Gastroesophageal sphincter (tissue), 4 donors: ENCODE results near the gene APOL3. TPM values are rescaled to one million over a fixed set of nuclear protein-coding genes. Genes with fewer than 3 reads are reported as not detected.
"Not testable (repeated sequence)": the region's sequence is repeated elsewhere in the genome, so short reads cannot be mapped to it uniquely, and the experiment has no call there.

Source experiments
- ATAC-seq: fragments of 150-250 bp; one replicate; pipeline ENCODE4 v1.9.1; 2016; ENCODE audit warnings: mild to moderate bottlenecking, moderate library complexity
- H3K27ac ChIP-seq, 4 donors: fragments of 200-600 bp; sonication (generic) in 3 of 4; 1 replicate in 3 of 4; 2 replicates in 1 of 4; pipeline ENCODE4 v1.5.1; 2016 to 2019
- H3K27me3 ChIP-seq: fragments of 200-600 bp; sonication (generic); one replicate; pipeline ENCODE4 v1.5.1; 2019
- H3K36me3 ChIP-seq, 2 donors: fragments of 200-600 bp; sonication (generic); one replicate each; pipeline ENCODE4 v1.5.1; 2019; ENCODE audit warnings: control low read depth in 1 of 2
- H3K4me1 ChIP-seq, 3 donors: fragments of 200-600 bp; sonication (generic); 1 replicate in 2 of 3; 2 replicates in 1 of 3; pipeline ENCODE4 v1.5.1; 2016 to 2019; ENCODE audit warnings: control low read depth in 2 of 3
- H3K4me3 ChIP-seq, 2 donors: fragments of 200-600 bp; sonication (generic); one replicate each; pipeline ENCODE4 v1.5.1; 2019; ENCODE audit warnings: mild to moderate bottlenecking in 1 of 2, moderate library complexity in 1 of 2
- H3K9me3 ChIP-seq, 3 donors: fragments of 200-600 bp; sonication (generic); one replicate each; pipeline ENCODE4 v1.5.1; 2017 to 2019; ENCODE audit warnings: control low read depth in 2 of 3
- CTCF ChIP-seq, 4 experiments: fragments of 200-600 bp in 2 of 4; fragments of 450-650 bp in 2 of 4; sonication (generic) in 1 of 4; IDR thresholded peaks; one replicate each; pipeline ENCODE4 v1.5.1; 2017 to 2019; ENCODE audit warnings: antibody characterized with exemption in 4 of 4, mild to moderate bottlenecking in 2 of 4, moderate library complexity in 2 of 4
- EP300 ChIP-seq: sonication (generic); formaldehyde crosslinking; IDR thresholded peaks from one replicate; pipeline ENCODE4 v1.6.1; 2017; ENCODE audit warnings: antibody characterized with exemption, mild to moderate bottlenecking
- POLR2A ChIP-seq, 2 donors: fragments of 450-650 bp; IDR thresholded peaks; one replicate each; pipeline ENCODE4 v1.6.1; 2017; ENCODE audit warnings: antibody characterized with exemption in 2 of 2, mild to moderate bottlenecking in 2 of 2, moderate library complexity in 1 of 2
- POLR2AphosphoS5 ChIP-seq: sonication (generic); formaldehyde crosslinking; IDR thresholded peaks from one replicate; pipeline ENCODE4 v1.6.1; 2017; ENCODE audit warnings: antibody characterized with exemption
- WGBS, 2 donors: methylation state at CpG; one replicate each; pipeline ENCODE4 v1.1.5; 2018; ENCODE audit warnings: low coverage in 1 of 2; 5-methylcytosine and 5-hydroxymethylcytosine counted together
- total RNA-seq, 4 donors: library from RNA; depleted of rRNA; stranded (reverse); fragments of >200 nt; gene quantifications; one replicate each; pipeline ENCODE4 v1.1.0, GENCODE V29; 2016

Gene APOL3
- total RNA-seq, 4 donors from 2014 or later = 35.5 to 80.5 (median 41.6) TPM

GRCh38 chr22:36104435-36104834 is 56.1 kb downstream of the APOL3 start:
- 59 to 70% methylated on average over 9 of the region's 9 CpGs for WGBS, 2 donors
- no peaks in the 10 kb centered on the region for H3K27me3 ChIP-seq
- H3K27ac ChIP-seq = no peak overlapping the region
- no peaks in the 10 kb centered on the region for H3K9me3 ChIP-seq
- no peaks in the 10 kb centered on the region for H3K36me3 ChIP-seq
- ATAC-seq = no peak
- H3K4me1 ChIP-seq = no peaks in the 10 kb centered on the region
- no peak overlapping the region for H3K4me3 ChIP-seq
- TF ChIP-seq POLR2A (IDR thresholded peaks at IDR 0.05) (no peak), EP300 (no peak), CTCF (IDR thresholded peaks at IDR 0.05) (no peak), POLR2AphosphoS5 (no peak)

- no peak for TF ChIP-seq POLR2AphosphoS5
- no peak for TF ChIP-seq CTCF (IDR thresholded peaks at IDR 0.05)
- no peak for TF ChIP-seq POLR2A (IDR thresholded peaks at IDR 0.05)
- no peak for TF ChIP-seq EP300
Observed at GRCh38 chr22:36103891-36104290, 56.7 kb downstream of the APOL3 start.

GRCh38 chr22:36102995-36103394 is 57.6 kb downstream of the APOL3 start:
- no peaks in the 10 kb centered on the region for H3K4me1 ChIP-seq
- TF ChIP-seq CTCF (IDR thresholded peaks at IDR 0.05) (no peak), POLR2AphosphoS5 (no peak), EP300 (no peak), POLR2A (IDR thresholded peaks at IDR 0.05) (no peak)
- WGBS, 2 donors = 87 to 88% methylated on average over 1 to 2 of the region's 2 CpGs

More at GRCh38 chr22:36103891-36104290, 56.7 kb downstream of the APOL3 start:
- 80 to 90% methylated on average over 3 to 14 of the region's 16 CpGs for WGBS, 2 donors
- Histone ChIP-seq H3K9me3 (no peaks in the 10 kb centered on the region), H3K36me3 (no peaks in the 10 kb centered on the region), H3K27me3 (no peaks in the 10 kb centered on the region), H3K27ac (no peak overlapping the region), H3K4me3 (no peak overlapping the region), H3K4me1 (no peaks in the 10 kb centered on the region)
- ATAC-seq = no peak

GRCh38 chr22:36101756-36102155 is 58.8 kb downstream of the APOL3 start:
- Histone ChIP-seq H3K36me3 (no peaks in the 10 kb centered on the region), H3K4me3 (no peak overlapping the region), H3K9me3 (no peaks in the 10 kb centered on the region), H3K27me3 (no peaks in the 10 kb centered on the region), H3K27ac (no peak overlapping the region), H3K4me1 (peaks cover 0 to 7% (median 0%) of the 10 kb centered on the region in 3 donors)
- WGBS, 2 donors = 80 to 96% methylated on average over 1 to 4 of the region's 4 CpGs
- TF ChIP-seq POLR2A (IDR thresholded peaks at IDR 0.05) (no peak), EP300 (no peak), CTCF (IDR thresholded peaks at IDR 0.05) (no peak), POLR2AphosphoS5 (no peak)
- no peak for ATAC-seq

More at GRCh38 chr22:36102995-36103394, 57.6 kb downstream of the APOL3 start:
- no peak for ATAC-seq
- Histone ChIP-seq H3K9me3 (no peaks in the 10 kb centered on the region), H3K4me3 (no peak overlapping the region), H3K27ac (no peak overlapping the region), H3K27me3 (no peaks in the 10 kb centered on the region), H3K36me3 (no peaks in the 10 kb centered on the region)

GRCh38 chr22:36100908-36101307 is 59.6 kb downstream of the APOL3 start:
- peaks cover 0 to 11% (median 0%) of the 10 kb centered on the region in 3 donors for H3K4me1 ChIP-seq

More at GRCh38 chr22:36100908-36101307, 59.6 kb downstream of the APOL3 start:
- not testable (repeated sequence) for H3K9me3 ChIP-seq, H3K36me3 ChIP-seq, H3K27ac ChIP-seq, H3K4me3 ChIP-seq, ATAC-seq, H3K27me3 ChIP-seq
- WGBS, 2 donors = 100% methylated on average over 2 to 3 of the region's 4 CpGs
